T-cell (primary cell): ENCODE data around the gene BRI3. TPM values are rescaled to one million over a fixed set of nuclear protein-coding genes. Genes with fewer than 3 reads are reported as not detected.

ENCODE experiments used
- ATAC-seq, 4 experiments: fragments of 200-7000 bp in 3 of 4; fragments of 150-1000 bp in 1 of 4; cut with Tn5 transposase; replicated peaks in 1 of 4; 1 replicate in 3 of 4; 2 replicates in 1 of 4; pipeline ENCODE4 v1.10.0; 2021; ENCODE audit warnings: moderate library complexity in 3 of 4, mild to moderate bottlenecking in 2 of 4, moderate number of reproducible peaks in 1 of 4
- CTCF ChIA-PET, 2 donors: fragments of 300-600 bp; sonication (Branson Sonifier 250); formaldehyde crosslinking; loops; one replicate each; lab custom pipeline; 2022; ENCODE audit warnings: antibody characterized with exemption in 2 of 2; lab: Charles Lee
- POLR2A ChIA-PET, 2 donors: fragments of 300-600 bp; sonication (Branson Sonifier 250); formaldehyde crosslinking; loops; one replicate each; lab custom pipeline; 2022; ENCODE audit warnings: antibody characterized with exemption in 2 of 2; lab: Charles Lee
- DNase-seq, 35 experiments: peaks; one replicate each; pipeline versions ENCODE4 v3.0.0 to v3.0.0-alpha.2; 2013 to 2023
- H3K27ac ChIP-seq: one replicate; pipeline ENCODE4 v1.5.1; 2013; ENCODE audit warnings: low read length
- H3K27me3 ChIP-seq, 2 experiments: replicated peaks in 1 of 2; 1 replicate in 1 of 2; 2 replicates in 1 of 2; pipeline versions ENCODE4 v1.6.1 to v1.7.0; 2013; ENCODE audit warnings: low read length in 1 of 2, mixed read lengths in 1 of 2; ENCODE audit not compliant: control insufficient read depth in 2 of 2, insufficient read depth in 2 of 2; ENCODE audit errors: extremely low read depth in 1 of 2
- H3K36me3 ChIP-seq, 2 donors: 1 replicate in 1 of 2; 2 replicates in 1 of 2; pipeline versions ENCODE4 v1.6.1 to v1.7.0; 2013; ENCODE audit warnings: low read length in 1 of 2; ENCODE audit not compliant: control insufficient read depth in 2 of 2, insufficient read depth in 1 of 2; ENCODE audit errors: extremely low read depth in 1 of 2
- H3K4me1 ChIP-seq, 2 experiments: 1 replicate in 1 of 2; 2 replicates in 1 of 2; pipeline versions ENCODE4 v1.6.1 to v1.7.0; 2013; ENCODE audit warnings: low read length in 2 of 2, mixed read lengths in 1 of 2; ENCODE audit not compliant: insufficient read depth in 2 of 2, control insufficient read depth in 1 of 2; ENCODE audit errors: extremely low read depth in 1 of 2
- H3K4me3 ChIP-seq, 2 donors: 1 replicate in 1 of 2; 2 replicates in 1 of 2; pipeline versions ENCODE4 v1.5.1 to v1.7.0; 2013; ENCODE audit warnings: mild to moderate bottlenecking in 2 of 2, low read length in 1 of 2, moderate library complexity in 1 of 2; ENCODE audit not compliant: control insufficient read depth in 1 of 2; ENCODE audit errors: extremely low read depth in 1 of 2
- H3K9me3 ChIP-seq: 2 replicates; pipeline ENCODE4 v1.7.0; 2013
- H3K27ac Mint-ChIP-seq, 2 donors: one replicate each; pipeline ENCODE4 v1.8.0; 2020 to 2021; ENCODE audit warnings: mild to moderate bottlenecking in 2 of 2, mixed read lengths in 2 of 2
- H3K27me3 Mint-ChIP-seq, 2 donors: one replicate each; pipeline ENCODE4 v1.8.0; 2021 to 2022; ENCODE audit warnings: mixed read lengths in 2 of 2
- H3K36me3 Mint-ChIP-seq: one replicate; pipeline ENCODE4 v1.8.0; 2021; ENCODE audit warnings: mixed read lengths
- H3K4me1 Mint-ChIP-seq, 3 donors: one replicate each; pipeline ENCODE4 v1.8.0; 2020 to 2022; ENCODE audit warnings: mixed read lengths in 3 of 3, mild to moderate bottlenecking in 1 of 3
- H3K4me3 Mint-ChIP-seq, 3 donors: one replicate each; pipeline ENCODE4 v1.8.0; 2020 to 2022; ENCODE audit warnings: mild to moderate bottlenecking in 3 of 3, mixed read lengths in 3 of 3, moderate library complexity in 3 of 3
- H3K9me3 Mint-ChIP-seq, 3 donors: one replicate each; pipeline ENCODE4 v1.8.0; 2020 to 2022; ENCODE audit warnings: mixed read lengths in 3 of 3
- WGBS: methylation state at CpG from one replicate; pipeline ENCODE4 v1.1.5; 2013; ENCODE audit warnings: missing lambda C conversion rate; ENCODE audit not compliant: insufficient coverage; 5-methylcytosine and 5-hydroxymethylcytosine counted together
- total RNA-seq, 35 experiments: library from RNA in 6 of 35; stranded (reverse) in 6 of 35; fragments of 120-200 nt in 1 of 35; gene quantifications; one replicate each; pipeline versions ENCODE4 v1.2.1 to v1.2.4 and lab custom pipeline; 2013 to 2026

The BRI3 gene
- total RNA-seq, 5 donors from 2014 or later (not counting 1 experiment from before 2014, with no cell fraction given) = 53.4 to 73.0 (median 61.2) TPM

GRCh38 chr7:98303176-98303865, 21.8 kb downstream of the BRI3 start:
- ATAC-seq = no peak
- Mint-ChIP-seq H3K36me3 (peaks cover 10% of the 10 kb centered on the region), H3K9me3 (no peaks in the 10 kb centered on the region), H3K27me3 (no peaks in the 10 kb centered on the region), H3K4me1 (no peaks in the 10 kb centered on the region), H3K27ac (no peak overlapping the region), H3K4me3 (no peak overlapping the region)
- no peak for DNase-seq
- H3K4me1 ChIP-seq = no peaks in the 10 kb centered on the region
- no peaks in the 10 kb centered on the region for H3K27me3 ChIP-seq
- no peaks in the 10 kb centered on the region for H3K36me3 ChIP-seq
- WGBS = 98% methylated on average over 5 of the region's 19 CpGs
- no peak overlapping the region for H3K4me3 ChIP-seq
- H3K9me3 ChIP-seq = no peaks in the 10 kb centered on the region
- no peak overlapping the region for H3K27ac ChIP-seq
- ChIA-PET CTCF (no interaction called here), POLR2A (interaction anchor here in 1 of 2 donors (0.6 kb wide), 1 partner anchor 407 kb away, joined by 3 read pairs; no protein-coding TSS in a partner anchor)

GRCh38 chr7:98303906-98304305, 22.4 kb downstream of the BRI3 start:
- CTCF ChIA-PET = no interaction called here
- no peaks in the 10 kb centered on the region for H3K4me1 Mint-ChIP-seq
- no peak overlapping the region for H3K4me3 Mint-ChIP-seq
- Histone ChIP-seq H3K27me3 (no peaks in the 10 kb centered on the region), H3K9me3 (no peaks in the 10 kb centered on the region), H3K36me3 (no peaks in the 10 kb centered on the region), H3K4me1 (no peaks in the 10 kb centered on the region), H3K4me3 (no peak overlapping the region), H3K27ac (no peak overlapping the region)
- DNase-seq (no peak), ATAC-seq (no peak)
- 95% methylated on average over 13 of the region's 15 CpGs for WGBS
- H3K27ac Mint-ChIP-seq = no peak overlapping the region
- no peaks in the 10 kb centered on the region for H3K9me3 Mint-ChIP-seq
- H3K27me3 Mint-ChIP-seq = no peaks in the 10 kb centered on the region
- peaks cover 11% of the 10 kb centered on the region for H3K36me3 Mint-ChIP-seq
- POLR2A ChIA-PET = no interaction called here

- Mint-ChIP-seq H3K27ac (no peak overlapping the region), H3K36me3 (peaks cover 11% of the 10 kb centered on the region), H3K9me3 (no peaks in the 10 kb centered on the region), H3K27me3 (no peaks in the 10 kb centered on the region), H3K4me3 (no peak overlapping the region), H3K4me1 (no peaks in the 10 kb centered on the region)
- WGBS = 92% methylated on average over 13 of the region's 22 CpGs
- DNase-seq (no peak), ATAC-seq (no peak)
- no peaks in the 10 kb centered on the region for H3K27me3 ChIP-seq
- H3K27ac ChIP-seq = no peak overlapping the region
- ChIA-PET CTCF (no interaction called here), POLR2A (no interaction called here)
- H3K4me1 ChIP-seq = no peaks in the 10 kb centered on the region
- no peaks in the 10 kb centered on the region for H3K9me3 ChIP-seq
- H3K36me3 ChIP-seq = no peaks in the 10 kb centered on the region
- no peak overlapping the region for H3K4me3 ChIP-seq
Measured at GRCh38 chr7:98305951-98306535, 24.6 kb downstream of the BRI3 start.

- ATAC-seq = no peak
- ChIA-PET CTCF (no interaction called here), POLR2A (no interaction called here)
- H3K4me1 Mint-ChIP-seq = no peaks in the 10 kb centered on the region
- Histone ChIP-seq H3K9me3 (no peaks in the 10 kb centered on the region), H3K4me1 (no peaks in the 10 kb centered on the region), H3K4me3 (no peak overlapping the region), H3K27ac (no peak overlapping the region), H3K36me3 (no peaks in the 10 kb centered on the region), H3K27me3 (no peaks in the 10 kb centered on the region)
- 90% methylated on average over 12 of the region's 14 CpGs for WGBS
- DNase-seq = no peak
- H3K27me3 Mint-ChIP-seq = no peaks in the 10 kb centered on the region
- H3K27ac Mint-ChIP-seq = no peak overlapping the region
- peaks cover 11% of the 10 kb centered on the region for H3K36me3 Mint-ChIP-seq
- H3K9me3 Mint-ChIP-seq = no peaks in the 10 kb centered on the region
- no peak overlapping the region for H3K4me3 Mint-ChIP-seq
Measured at GRCh38 chr7:98307971-98308466, 26.5 kb downstream of the BRI3 start.

GRCh38 chr7:98309566-98309965, 28.1 kb downstream of the BRI3 start:
- Histone ChIP-seq H3K27ac (no peak overlapping the region), H3K9me3 (no peaks in the 10 kb centered on the region), H3K27me3 (no peaks in the 10 kb centered on the region), H3K4me1 (no peaks in the 10 kb centered on the region), H3K36me3 (no peaks in the 10 kb centered on the region), H3K4me3 (no peak overlapping the region)
- ATAC-seq (no peak), DNase-seq (no peak)
- WGBS = 93% methylated on average over 8 of the region's 8 CpGs
- H3K9me3 Mint-ChIP-seq = no peaks in the 10 kb centered on the region
- no peaks in the 10 kb centered on the region for H3K27me3 Mint-ChIP-seq
- ChIA-PET CTCF (no interaction called here), POLR2A (no interaction called here)
- no peak overlapping the region for H3K27ac Mint-ChIP-seq
- H3K36me3 Mint-ChIP-seq = peaks cover 11% of the 10 kb centered on the region
- H3K4me1 Mint-ChIP-seq = peaks cover 0 to 2% (median 0%) of the 10 kb centered on the region in 3 donors
- no peak overlapping the region for H3K4me3 Mint-ChIP-seq

- ATAC-seq (no peak), DNase-seq (no peak)
- H3K4me1 Mint-ChIP-seq = peaks cover 0 to 2% (median 0%) of the 10 kb centered on the region in 3 donors
- no peak overlapping the region for H3K4me3 ChIP-seq
- no peak overlapping the region for H3K27ac ChIP-seq
- H3K27ac Mint-ChIP-seq = no peak overlapping the region
- H3K27me3 ChIP-seq = no peaks in the 10 kb centered on the region
- no peaks in the 10 kb centered on the region for H3K27me3 Mint-ChIP-seq
- no peaks in the 10 kb centered on the region for H3K9me3 Mint-ChIP-seq
- no peaks in the 10 kb centered on the region for H3K4me1 ChIP-seq
- POLR2A ChIA-PET = no interaction called here
- H3K36me3 ChIP-seq = no peaks in the 10 kb centered on the region
- CTCF ChIA-PET = no interaction called here
- no peaks in the 10 kb centered on the region for H3K9me3 ChIP-seq
- no peak overlapping the region for H3K4me3 Mint-ChIP-seq
- H3K36me3 Mint-ChIP-seq = peaks cover 11% of the 10 kb centered on the region
- WGBS = 76% methylated on average over 5 of the region's 7 CpGs
Measured at GRCh38 chr7:98312201-98312600, 30.7 kb downstream of the BRI3 start.
